GM12874 (cell line): ENCODE results near the gene MMRN2.

ENCODE experiments used
- CTCF ChIP-seq: IDR thresholded peaks from 2 replicates; pipeline ENCODE4 v1.5.1; 2011; ENCODE audit warnings: low read depth, mild to moderate bottlenecking, control low read depth, low read length, moderate library complexity; ENCODE audit not compliant: insufficient read depth

MMRN2 gene

GRCh38 chr10:86904600-86904999 lies 52.8 kb downstream of the MMRN2 start:
- TF ChIP-seq CTCF: no peak

GRCh38 chr10:86900955-86901354 lies 56.5 kb downstream of the MMRN2 start:
- no peak for TF ChIP-seq CTCF

- TF ChIP-seq CTCF: peak; percentile 62; the same call in 1 of the 2 replicates
Observed at GRCh38 chr10:86899670-86900276, 57.6 kb downstream of the MMRN2 start.

GRCh38 chr10:86899132-86899531 lies 58.3 kb downstream of the MMRN2 start:
- TF ChIP-seq CTCF: no peak

- TF ChIP-seq CTCF: no peak
Observed at GRCh38 chr10:86898511-86898910, 58.9 kb downstream of the MMRN2 start.

GRCh38 chr10:86889997-86890396 lies 67.4 kb downstream of the MMRN2 start:
- no peak for TF ChIP-seq CTCF

- TF ChIP-seq CTCF: no peak
Observed at GRCh38 chr10:86888585-86889381, 68.6 kb downstream of the MMRN2 start.
